NOMO-1 treated with dmso at 0.1 percent for 144 hours (cell line): Measurements from ENCODE around the gene CFAP157.

Source experiments
- DNase-seq: peaks from one replicate; lab custom pipeline; 2025; ENCODE audit not compliant: unreplicated experiment; lab: John Stamatoyannopoulos, UW

The CFAP157 gene

GRCh38 chr9:127758843-127759242 is 52.1 kb downstream of the CFAP157 start:
- no peak for DNase-seq

- DNase-seq = no peak
Observed at GRCh38 chr9:127761061-127761460, 54.3 kb downstream of the CFAP157 start.

GRCh38 chr9:127761491-127761956 is 54.7 kb downstream of the CFAP157 start:
- no peak for DNase-seq

GRCh38 chr9:127762111-127762676 is 55.4 kb downstream of the CFAP157 start:
- DNase-seq = no peak

GRCh38 chr9:127763918-127764384 is 57.2 kb downstream of the CFAP157 start:
- DNase-seq = no peak

GRCh38 chr9:127765418-127765817 is 58.6 kb downstream of the CFAP157 start:
- DNase-seq = no peak
